ENCODE measurements around the gene ITIH5. TPM values are rescaled to one million over a fixed set of nuclear protein-coding genes. Genes with fewer than 3 reads are reported as not detected.

ITIH5 gene
- total and polyA plus RNA-seq, 2 donors (not counting 1 experiment from before 2014, with no cell fraction given): not detected

DNA sequence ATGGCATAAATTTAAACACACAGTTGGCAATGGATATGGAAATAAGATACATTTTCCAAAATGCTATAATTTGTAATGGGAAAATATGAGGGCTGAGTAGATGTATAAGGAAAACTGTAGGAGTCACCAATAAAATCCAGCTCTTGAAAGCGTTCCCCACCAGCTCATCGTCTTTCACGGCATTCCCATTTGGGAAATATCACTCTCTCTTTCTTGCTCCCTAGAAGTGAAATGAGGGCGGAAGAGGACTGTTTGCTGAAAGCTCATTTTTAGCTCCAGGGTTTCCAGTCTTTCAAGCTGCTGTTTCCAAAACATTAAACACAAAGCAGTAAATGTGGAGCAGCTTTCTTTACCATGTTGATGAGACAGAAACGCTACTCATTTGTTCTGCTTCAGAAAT lies 151.3 kb downstream of the ITIH5 start:
- POLR2A ChIA-PET: no interaction called here

DNA sequence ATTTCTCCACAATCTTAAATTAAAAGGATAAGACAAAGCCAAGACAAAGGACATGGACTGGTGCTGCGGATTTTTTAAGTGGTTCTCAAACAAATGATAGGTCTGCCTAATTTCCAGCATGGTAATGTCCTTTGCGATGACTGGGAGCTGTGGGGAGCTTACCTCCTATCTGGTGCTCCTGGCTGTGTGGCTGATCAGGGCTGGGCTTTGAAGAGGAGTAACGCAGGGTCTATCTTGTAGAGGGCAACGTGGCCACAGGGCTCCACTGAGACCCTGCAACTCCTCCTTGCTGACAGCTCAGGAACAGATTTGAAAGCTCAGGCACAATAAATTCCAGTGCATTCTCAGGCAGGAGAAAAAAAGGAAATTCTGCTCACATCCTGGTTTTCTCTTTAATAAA lies 152.8 kb downstream of the ITIH5 start:
- H3K79me2 ChIP-seq (ENCODE audit: control insufficient read depth, insufficient read depth, low read length): no peaks in the 10 kb centered on the region
- H3K4me1 ChIP-seq (ENCODE audit: control insufficient read depth in 2 of 2, insufficient read depth in 2 of 2, low read length in 2 of 2): peaks cover under 1% of the 10 kb centered on the region in 2 donors
- H3K27me3 ChIP-seq (replicated peaks in 1 of 4; ENCODE audit: control extremely low read depth in 1 of 4, control insufficient read depth in 3 of 4, insufficient read depth in 4 of 4, low read length in 3 of 4): no peaks in the 10 kb centered on the region
- no peak overlapping the region for H2AFZ ChIP-seq (ENCODE audit: insufficient read depth, low read depth, low read length, poor library complexity, severe bottlenecking)
- peaks cover 5% of the 10 kb centered on the region for H3K4me1 Mint-ChIP-seq
- H3K27me3 Mint-ChIP-seq: peaks cover 8% of the 10 kb centered on the region
- H3K4me3 Mint-ChIP-seq: no peak overlapping the region
- POLR2A ChIA-PET: no interaction called here
- CTCF ChIA-PET: no interaction called here
- H3K27ac ChIP-seq (ENCODE audit: low read length in 2 of 2): no peak overlapping the region
- H3K9ac ChIP-seq (ENCODE audit: low read length): no peak overlapping the region
- no peak overlapping the region for H3K4me2 ChIP-seq (replicated peaks; ENCODE audit: low read depth, low read length, poor library complexity, severe bottlenecking)
- intact Hi-C loops (cut with micrococcal nuclease): no loop called here
- H3K9me3 Mint-ChIP-seq (ENCODE audit: insufficient read depth): peaks cover 7% of the 10 kb centered on the region
- TF ChIP-seq, protein P1, sequence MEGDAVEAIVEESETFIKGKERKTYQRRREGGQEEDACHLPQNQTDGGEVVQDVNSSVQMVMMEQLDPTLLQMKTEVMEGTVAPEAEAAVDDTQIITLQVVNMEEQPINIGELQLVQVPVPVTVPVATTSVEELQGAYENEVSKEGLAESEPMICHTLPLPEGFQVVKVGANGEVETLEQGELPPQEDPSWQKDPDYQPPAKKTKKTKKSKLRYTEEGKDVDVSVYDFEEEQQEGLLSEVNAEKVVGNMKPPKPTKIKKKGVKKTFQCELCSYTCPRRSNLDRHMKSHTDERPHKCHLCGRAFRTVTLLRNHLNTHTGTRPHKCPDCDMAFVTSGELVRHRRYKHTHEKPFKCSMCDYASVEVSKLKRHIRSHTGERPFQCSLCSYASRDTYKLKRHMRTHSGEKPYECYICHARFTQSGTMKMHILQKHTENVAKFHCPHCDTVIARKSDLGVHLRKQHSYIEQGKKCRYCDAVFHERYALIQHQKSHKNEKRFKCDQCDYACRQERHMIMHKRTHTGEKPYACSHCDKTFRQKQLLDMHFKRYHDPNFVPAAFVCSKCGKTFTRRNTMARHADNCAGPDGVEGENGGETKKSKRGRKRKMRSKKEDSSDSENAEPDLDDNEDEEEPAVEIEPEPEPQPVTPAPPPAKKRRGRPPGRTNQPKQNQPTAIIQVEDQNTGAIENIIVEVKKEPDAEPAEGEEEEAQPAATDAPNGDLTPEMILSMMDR (IDR thresholded peaks at IDR 0.05): no peak
- no peak for TF ChIP-seq EZH2 (IDR thresholded peaks at IDR 0.05; ENCODE audit: borderline replicate concordance, insufficient read depth, low read depth, low read length, poor library complexity, severe bottlenecking)
- H4K20me1 ChIP-seq (ENCODE audit: control insufficient read depth, insufficient read depth, low read length, poor library complexity, severe bottlenecking): no peaks in the 10 kb centered on the region
- DNase-seq (no peak), ATAC-seq (ENCODE audit: low read depth) (no peak)
- 85% methylated on average over 4 of the region's 4 CpGs for WGBS (ENCODE audit: insufficient coverage)
- no peak overlapping the region for H3K4me3 ChIP-seq (ENCODE audit: control extremely low read depth in 1 of 5, extremely low read depth in 1 of 5, insufficient read depth in 1 of 5, low read depth in 2 of 5, low read length in 4 of 5)
- no peaks in the 10 kb centered on the region for H3K36me3 ChIP-seq (replicated peaks in 1 of 2; ENCODE audit: control extremely low read depth in 1 of 2, control insufficient read depth in 1 of 2, extremely low read depth in 1 of 2, insufficient read depth in 2 of 2, low read length in 1 of 2)
- peaks cover 0 to 6% (median 5%) of the 10 kb centered on the region in 3 donors for H3K9me3 ChIP-seq (ENCODE audit: control extremely low read depth in 1 of 3, control insufficient read depth in 2 of 3, insufficient read depth in 1 of 3, low read length in 2 of 3)
- no peak overlapping the region for H3K27ac Mint-ChIP-seq

More for the DNA sequence above, 151.3 kb downstream of the ITIH5 start:
- no peak for ATAC-seq (ENCODE audit: low read depth)
- H3K4me2 ChIP-seq (replicated peaks; ENCODE audit: low read depth, low read length, poor library complexity, severe bottlenecking): no peak overlapping the region
- Mint-ChIP-seq H3K4me1 (peaks cover 6% of the 10 kb centered on the region), H3K4me3 (no peak overlapping the region), H3K27me3 (peaks cover 8% of the 10 kb centered on the region), H3K27ac (no peak overlapping the region), H3K9me3 (ENCODE audit: insufficient read depth) (peaks cover 6% of the 10 kb centered on the region)
- DNase-seq: no peak
- peaks cover 0 to 2% (median 0%) of the 10 kb centered on the region in 3 donors for H3K9me3 ChIP-seq (ENCODE audit: control extremely low read depth in 1 of 3, control insufficient read depth in 2 of 3, insufficient read depth in 1 of 3, low read length in 2 of 3)
- no peak overlapping the region for H2AFZ ChIP-seq (ENCODE audit: insufficient read depth, low read depth, low read length, poor library complexity, severe bottlenecking)
- no peaks in the 10 kb centered on the region for H3K79me2 ChIP-seq (ENCODE audit: control insufficient read depth, insufficient read depth, low read length)
- no peak overlapping the region for H3K4me3 ChIP-seq (ENCODE audit: control extremely low read depth in 1 of 5, extremely low read depth in 1 of 5, insufficient read depth in 1 of 5, low read depth in 2 of 5, low read length in 4 of 5)
- CTCF ChIA-PET: interaction anchor here (1.8 kb wide), 1 partner anchor 10 kb away, joined by 13 read pairs; no protein-coding TSS in a partner anchor
- no peak overlapping the region for H3K27ac ChIP-seq (ENCODE audit: low read length in 2 of 2)
- no peaks in the 10 kb centered on the region for H4K20me1 ChIP-seq (ENCODE audit: control insufficient read depth, insufficient read depth, low read length, poor library complexity, severe bottlenecking)
- no peaks in the 10 kb centered on the region for H3K36me3 ChIP-seq (replicated peaks in 1 of 2; ENCODE audit: control extremely low read depth in 1 of 2, control insufficient read depth in 1 of 2, extremely low read depth in 1 of 2, insufficient read depth in 2 of 2, low read length in 1 of 2)
- WGBS (ENCODE audit: insufficient coverage): 86% methylated on average over 2 of the region's 5 CpGs
- intact Hi-C loops (cut with micrococcal nuclease): no loop called here
- H3K9ac ChIP-seq (ENCODE audit: low read length): no peak overlapping the region
- no peaks in the 10 kb centered on the region for H3K27me3 ChIP-seq (replicated peaks in 1 of 4; ENCODE audit: control extremely low read depth in 1 of 4, control insufficient read depth in 3 of 4, insufficient read depth in 4 of 4, low read length in 3 of 4)
- H3K4me1 ChIP-seq (ENCODE audit: control insufficient read depth in 2 of 2, insufficient read depth in 2 of 2, low read length in 2 of 2): peaks cover under 1 to 2% of the 10 kb centered on the region in 2 donors
- TF ChIP-seq, protein P1 (IDR thresholded peaks at IDR 0.05): no peak
- TF ChIP-seq EZH2 (IDR thresholded peaks at IDR 0.05; ENCODE audit: borderline replicate concordance, insufficient read depth, low read depth, low read length, poor library complexity, severe bottlenecking): no peak
